Activated CD8-positive, alpha-beta memory T cell treated with anti-CD3 and anti-CD28 coated beads, Interleukin-2, amount 50 U/mL, for 48 hours (primary cell): ENCODE data around the gene ZNF165.
A peak's percentile ranks its signal among the peaks of the same experiment; 100 is the strongest.
"Not testable (repeated sequence)": the region's sequence is repeated elsewhere in the genome, so short reads cannot be mapped to it uniquely, and the experiment has no call there.

Source experiments
- DNase-seq: peaks from one replicate; pipeline ENCODE4 v3.0.0-alpha.2; 2020

The ZNF165 gene

DNA sequence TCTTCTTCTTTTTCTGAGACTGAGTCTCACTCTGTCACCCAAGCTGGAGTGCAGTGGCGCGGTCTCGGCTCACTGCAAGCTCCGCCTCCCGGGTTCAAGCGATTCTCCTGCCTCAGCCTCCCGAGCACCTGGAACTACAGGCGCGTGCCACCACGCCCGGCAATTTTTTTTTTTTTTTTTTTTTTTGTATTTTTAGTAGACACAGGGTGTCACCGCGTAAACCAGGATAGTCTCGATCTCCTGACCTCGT lies at the start of gene ZNF165:
Gene ZNF165, plus strand, starts transcription at position 188 of the 250 bp plus-strand sequence. CDS start 4,913 bp downstream, outside the sequence.
- not testable (repeated sequence) for DNase-seq

DNA sequence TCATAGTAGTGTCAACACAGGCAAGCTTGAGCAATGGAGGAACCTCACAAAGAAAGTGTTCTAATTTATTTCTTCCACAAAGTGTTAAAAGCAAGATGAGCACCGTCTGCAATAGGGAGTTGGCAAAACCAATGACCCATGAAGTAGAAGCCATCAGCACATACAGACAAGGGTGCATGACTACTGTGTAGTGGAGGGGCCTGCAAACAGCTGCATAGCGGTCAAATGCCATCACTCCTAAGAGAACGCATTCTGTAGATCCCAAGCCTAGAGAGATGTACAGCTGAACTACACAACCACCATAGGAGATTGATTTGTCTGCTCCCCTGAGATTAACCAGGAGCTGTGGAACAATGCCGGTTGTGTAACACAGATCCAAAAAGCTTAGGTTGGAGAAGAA lies 26.8 kb upstream of the ZNF165 start:
- DNase-seq = no peak

DNA sequence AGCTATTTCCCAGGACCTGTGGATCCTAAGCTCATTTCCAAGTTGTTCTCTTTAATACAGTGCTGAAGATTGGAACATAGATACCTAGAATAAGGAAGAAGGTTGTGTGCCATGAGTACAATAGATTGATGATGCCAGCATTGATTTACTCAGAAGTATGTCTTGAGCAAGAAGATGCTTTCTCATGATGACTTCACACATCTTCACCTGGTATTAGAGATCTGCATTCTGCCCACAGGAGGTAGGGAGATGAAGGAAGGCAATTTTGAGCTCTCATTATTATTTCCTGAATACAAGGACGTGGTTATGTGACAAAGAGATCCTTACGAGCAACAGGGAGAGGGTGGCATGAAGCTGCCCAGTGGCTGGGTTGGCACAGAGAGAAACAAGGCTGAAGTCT lies 20.0 kb upstream of the ZNF165 start:
- DNase-seq = no peak

- no peak for DNase-seq
Measured at GRCh38 chr6:28064272-28064671, 16.1 kb upstream of the ZNF165 start.

GRCh38 chr6:28068067-28068466 lies 12.3 kb upstream of the ZNF165 start:
- no peak for DNase-seq

GRCh38 chr6:28070968-28071367 lies 9.4 kb upstream of the ZNF165 start:
- DNase-seq = not testable (repeated sequence)

DNA sequence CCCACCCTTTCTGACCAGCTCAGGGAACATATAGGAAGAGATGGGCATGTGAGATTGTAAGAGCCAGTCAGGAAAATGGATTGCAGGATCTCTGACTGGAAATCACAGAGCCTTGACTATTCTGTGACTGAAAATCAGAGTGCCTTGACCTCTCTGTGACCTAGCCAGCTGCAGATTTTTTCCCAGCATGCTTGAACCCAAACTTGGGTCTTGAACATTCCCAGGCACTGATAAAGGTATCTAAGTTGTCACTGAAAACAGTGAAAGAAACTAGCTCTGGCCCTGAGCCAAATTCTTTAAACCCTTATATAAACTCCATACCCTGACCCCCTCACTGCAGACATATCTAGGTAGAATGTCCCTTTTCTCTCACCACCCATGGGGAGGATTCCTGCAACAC lies 2.3 kb upstream of the ZNF165 start:
- no peak for DNase-seq

- DNase-seq = no peak
Measured at GRCh38 chr6:28078836-28079235, 1.5 kb upstream of the ZNF165 start.

DNA sequence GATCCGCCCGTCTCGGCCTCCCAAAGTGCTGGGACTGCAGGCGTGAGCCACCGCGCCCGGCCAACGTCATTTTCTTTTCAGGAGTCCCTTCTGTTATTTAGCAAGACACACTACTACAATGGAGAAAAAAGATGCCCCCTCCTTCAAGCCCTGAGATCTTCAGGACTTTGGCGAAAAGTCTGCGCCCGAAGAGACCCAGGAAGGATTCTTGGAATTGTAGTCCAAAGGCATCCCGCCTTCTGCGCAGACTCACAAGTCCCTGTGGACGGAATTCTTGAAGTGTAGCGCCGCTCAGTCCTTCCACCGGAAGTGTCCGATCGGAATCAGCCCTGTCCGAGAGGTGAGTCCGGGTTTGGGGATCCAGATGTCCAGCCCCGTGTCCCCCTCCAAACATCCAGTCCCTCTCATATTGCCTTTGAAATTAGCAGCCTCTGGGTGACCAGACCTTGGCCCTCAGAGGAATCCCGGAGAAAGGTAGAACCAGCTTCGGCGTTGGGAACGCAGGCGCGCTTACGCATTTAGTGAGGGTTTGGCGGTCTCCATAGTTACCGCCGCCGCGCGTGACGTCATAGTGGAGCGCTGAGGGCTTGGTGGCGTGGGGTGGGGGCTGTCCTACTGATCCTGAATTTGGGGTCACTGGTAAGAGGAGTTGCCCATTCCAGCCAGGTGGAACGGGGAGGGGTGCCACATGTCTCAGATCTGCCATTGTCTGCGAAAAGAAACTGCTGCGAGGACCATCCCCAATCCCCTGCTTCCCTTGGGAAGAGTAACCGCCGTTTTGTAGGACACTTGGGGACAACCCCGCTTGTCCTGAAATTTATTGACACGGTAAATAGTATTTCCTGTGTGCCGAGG lies 490 bp downstream of the ZNF165 start:
- DNase-seq = peak; percentile 97

GRCh38 chr6:28081486-28081751 lies 1.1 kb downstream of the ZNF165 start:
- no peak for DNase-seq

DNA sequence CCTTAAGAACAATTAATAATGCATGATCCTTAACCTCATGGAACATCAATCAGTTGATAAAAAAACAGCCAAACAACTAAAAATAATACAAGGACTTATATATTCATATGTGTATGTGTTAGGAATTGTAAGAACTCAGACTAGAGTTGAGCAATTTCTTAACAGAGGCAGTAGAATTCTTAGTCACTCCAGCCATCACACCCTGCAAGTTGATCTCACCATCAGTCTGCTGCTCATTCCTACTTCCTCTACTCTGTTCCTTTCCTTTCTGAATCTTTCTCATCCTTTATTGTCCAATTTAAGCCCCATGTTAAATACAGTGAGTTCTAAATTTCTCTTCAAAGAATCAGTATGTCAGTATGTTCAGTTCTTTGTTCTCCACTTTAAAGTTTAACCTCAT lies 2.6 kb downstream of the ZNF165 start:
- DNase-seq = no peak

DNA sequence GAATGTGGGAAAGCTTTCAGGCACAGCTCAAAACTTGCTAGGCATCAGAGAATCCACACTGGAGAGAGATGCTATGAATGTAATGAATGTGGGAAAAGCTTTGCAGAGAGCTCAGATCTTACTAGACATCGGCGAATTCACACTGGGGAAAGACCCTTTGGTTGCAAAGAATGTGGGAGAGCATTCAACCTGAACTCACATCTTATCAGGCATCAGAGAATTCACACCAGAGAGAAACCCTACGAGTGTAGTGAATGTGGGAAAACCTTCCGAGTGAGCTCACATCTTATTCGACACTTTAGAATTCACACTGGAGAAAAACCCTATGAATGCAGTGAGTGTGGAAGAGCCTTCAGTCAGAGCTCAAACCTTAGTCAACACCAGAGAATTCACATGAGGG lies 8.7 kb downstream of the ZNF165 start:
- no peak for DNase-seq

DNA sequence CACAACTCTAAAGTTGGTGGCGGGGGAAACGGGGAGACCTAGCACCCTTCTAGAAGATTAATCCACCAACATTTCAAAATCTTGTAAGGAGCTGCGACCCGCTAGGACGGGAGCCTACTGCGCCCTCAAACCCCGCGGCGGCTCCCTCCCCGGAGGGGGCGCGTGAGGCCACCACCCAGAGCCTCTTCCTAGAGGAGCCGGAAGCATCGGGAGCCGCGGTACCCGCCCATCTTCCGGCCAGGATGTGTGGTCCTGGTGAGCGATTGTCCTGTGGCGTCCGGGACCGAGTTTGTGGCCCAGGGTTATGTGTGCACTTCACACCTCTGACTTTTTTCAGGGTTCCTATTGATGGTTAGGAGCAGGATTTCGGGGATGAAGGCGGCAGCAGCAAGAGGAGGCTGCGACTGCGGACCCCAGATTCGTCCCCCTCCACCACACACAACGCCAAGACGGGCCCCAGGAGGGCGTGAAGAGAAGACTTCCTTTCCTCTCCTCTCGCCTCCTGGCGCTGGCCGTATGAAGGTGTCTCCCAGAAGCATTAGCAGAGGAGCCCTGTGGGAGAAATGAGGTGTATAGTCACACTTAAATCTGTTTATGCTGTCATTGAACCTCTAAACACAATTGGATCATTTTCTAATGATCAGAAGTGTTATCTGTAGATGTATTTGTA lies 10.7 kb downstream of the ZNF165 start:
- no peak for DNase-seq

- not testable (repeated sequence) for DNase-seq
Measured at GRCh38 chr6:28102222-28102621, 21.9 kb downstream of the ZNF165 start.

DNA sequence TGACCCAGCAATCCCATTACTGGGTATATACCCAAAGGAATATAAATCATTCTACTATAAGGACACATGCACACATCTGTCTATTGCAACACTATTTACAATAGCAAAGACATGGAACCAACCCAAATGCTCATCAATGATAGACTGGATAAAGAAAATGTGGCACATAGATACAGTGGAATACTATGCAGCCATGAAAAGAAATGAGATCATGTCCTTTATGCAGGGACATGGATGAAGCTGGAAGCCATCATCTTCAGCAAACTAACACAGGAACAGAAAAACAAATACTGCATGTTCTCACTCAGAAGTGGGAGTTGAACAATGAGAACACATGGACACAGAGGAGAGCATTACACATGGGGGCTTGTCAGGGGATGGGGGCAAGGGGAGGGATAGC lies 22.3 kb downstream of the ZNF165 start:
- DNase-seq = not testable (repeated sequence)

- DNase-seq = peak; percentile 89
Measured at GRCh38 chr6:28104392-28105244, 24.2 kb downstream of the ZNF165 start.

GRCh38 chr6:28105245-28105639 lies 24.9 kb downstream of the ZNF165 start:
- no peak for DNase-seq

DNA sequence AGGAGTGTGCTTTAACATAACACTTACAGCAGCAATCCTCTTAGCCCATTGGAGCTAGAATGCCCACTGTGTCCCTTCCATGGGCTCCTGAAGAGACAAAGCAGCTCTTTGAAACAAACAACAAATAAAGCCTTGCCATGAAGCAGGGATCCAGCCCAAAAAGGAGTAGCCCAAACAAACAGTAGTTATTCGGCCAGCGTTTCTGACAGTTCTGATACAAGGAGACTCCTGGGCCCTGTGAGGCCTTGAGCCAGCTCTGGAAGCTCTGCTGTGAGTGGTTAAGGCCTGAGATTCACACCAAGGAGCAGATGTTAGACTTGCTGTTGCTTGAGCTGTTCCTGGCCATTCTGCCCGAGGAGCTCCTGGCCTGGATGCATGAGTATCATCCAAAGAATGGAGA lies 27.1 kb downstream of the ZNF165 start:
- no peak for DNase-seq

- no peak for DNase-seq
Measured at GRCh38 chr6:28111964-28112363, 31.6 kb downstream of the ZNF165 start.

- DNase-seq = no peak
Measured at GRCh38 chr6:28115799-28116198, 35.4 kb downstream of the ZNF165 start.

DNA sequence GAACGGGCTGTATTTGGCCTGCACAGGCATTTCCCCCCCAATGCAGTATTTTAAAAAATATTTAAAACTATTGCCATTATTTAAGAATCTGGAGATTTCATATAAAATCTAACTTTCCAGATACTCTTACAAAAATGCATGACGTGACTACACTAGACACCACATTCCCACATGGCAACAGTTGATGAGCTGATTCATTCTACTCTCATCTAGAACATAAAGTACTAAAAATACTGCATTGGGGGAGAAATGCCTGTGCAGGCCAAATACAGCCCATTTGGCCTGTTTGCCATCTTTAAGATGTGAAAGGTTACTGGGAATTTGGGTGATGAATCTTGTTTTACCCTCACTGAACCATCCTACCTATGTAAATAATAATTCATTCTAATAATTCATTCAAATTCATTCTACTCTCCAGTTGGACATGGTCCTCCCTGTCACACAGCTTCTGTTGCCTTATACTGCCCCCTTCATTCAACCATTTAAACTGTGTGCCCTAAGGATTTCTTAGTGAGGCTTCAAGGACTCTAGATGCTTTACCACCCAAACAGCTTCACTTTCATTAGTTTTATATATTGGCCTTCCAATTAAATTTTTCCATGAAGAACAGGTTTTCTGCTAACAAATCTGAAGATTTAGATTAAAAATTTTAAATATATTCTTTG lies 37.1 kb downstream of the ZNF165 start:
- DNase-seq = no peak

- no peak for DNase-seq
Measured at GRCh38 chr6:28118217-28118616, 37.8 kb downstream of the ZNF165 start.

GRCh38 chr6:28121876-28122275 lies 41.5 kb downstream of the ZNF165 start:
- no peak for DNase-seq
